ENCODE results near the gene ZNF17. TPM values are rescaled to one million over a fixed set of nuclear protein-coding genes. Genes with fewer than 3 reads are reported as not detected.

Gene ZNF17
- total RNA-seq, 2 donors from 2014 or later: 10.8 to 14.5 TPM

DNA sequence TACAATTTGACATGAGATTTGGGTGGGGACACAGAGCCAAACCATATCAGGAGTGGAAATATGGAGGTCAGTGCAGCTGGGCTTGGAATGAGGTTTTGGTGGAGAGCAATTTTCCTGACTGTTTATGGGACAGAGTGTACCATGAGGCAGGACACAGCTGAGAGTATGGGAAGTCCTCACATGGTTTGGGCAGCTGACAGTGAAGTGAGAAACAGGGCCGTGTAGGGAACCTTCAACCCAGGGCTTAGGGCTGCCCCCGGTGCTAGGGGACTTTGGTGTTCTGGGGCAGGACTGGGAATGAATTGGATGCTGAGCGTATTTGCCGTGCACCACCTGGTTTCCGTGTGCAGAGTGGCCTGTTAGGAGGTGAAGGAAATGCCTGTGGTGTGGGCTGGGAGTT is 15.3 kb upstream of the ZNF17 start:
- intact Hi-C loops (cut with DNase I): no loop called here
- Histone ChIP-seq H3K9me3 (no peaks in the 10 kb centered on the region), H3K27me3 (replicated peaks; ENCODE audit: insufficient read depth) (no peaks in the 10 kb centered on the region), H3K36me3 (peaks cover 11 to 14% of the 10 kb centered on the region in 2 donors), H3K27ac (no peak overlapping the region), H3K4me1 (replicated peaks) (no peaks in the 10 kb centered on the region), H3K4me3 (no peak overlapping the region)
- TF ChIP-seq, protein P1, sequence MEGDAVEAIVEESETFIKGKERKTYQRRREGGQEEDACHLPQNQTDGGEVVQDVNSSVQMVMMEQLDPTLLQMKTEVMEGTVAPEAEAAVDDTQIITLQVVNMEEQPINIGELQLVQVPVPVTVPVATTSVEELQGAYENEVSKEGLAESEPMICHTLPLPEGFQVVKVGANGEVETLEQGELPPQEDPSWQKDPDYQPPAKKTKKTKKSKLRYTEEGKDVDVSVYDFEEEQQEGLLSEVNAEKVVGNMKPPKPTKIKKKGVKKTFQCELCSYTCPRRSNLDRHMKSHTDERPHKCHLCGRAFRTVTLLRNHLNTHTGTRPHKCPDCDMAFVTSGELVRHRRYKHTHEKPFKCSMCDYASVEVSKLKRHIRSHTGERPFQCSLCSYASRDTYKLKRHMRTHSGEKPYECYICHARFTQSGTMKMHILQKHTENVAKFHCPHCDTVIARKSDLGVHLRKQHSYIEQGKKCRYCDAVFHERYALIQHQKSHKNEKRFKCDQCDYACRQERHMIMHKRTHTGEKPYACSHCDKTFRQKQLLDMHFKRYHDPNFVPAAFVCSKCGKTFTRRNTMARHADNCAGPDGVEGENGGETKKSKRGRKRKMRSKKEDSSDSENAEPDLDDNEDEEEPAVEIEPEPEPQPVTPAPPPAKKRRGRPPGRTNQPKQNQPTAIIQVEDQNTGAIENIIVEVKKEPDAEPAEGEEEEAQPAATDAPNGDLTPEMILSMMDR (IDR thresholded peaks at IDR 0.05): no peak
- no peak for TF ChIP-seq POLR2AphosphoS5 (IDR thresholded peaks at IDR 0.05)
- no peak for TF ChIP-seq POLR2A (IDR thresholded peaks at IDR 0.05)
- DNase-seq (ENCODE audit: low spot score): no peak
- 77% methylated on average over 5 of the region's 5 CpGs for WGBS

DNA sequence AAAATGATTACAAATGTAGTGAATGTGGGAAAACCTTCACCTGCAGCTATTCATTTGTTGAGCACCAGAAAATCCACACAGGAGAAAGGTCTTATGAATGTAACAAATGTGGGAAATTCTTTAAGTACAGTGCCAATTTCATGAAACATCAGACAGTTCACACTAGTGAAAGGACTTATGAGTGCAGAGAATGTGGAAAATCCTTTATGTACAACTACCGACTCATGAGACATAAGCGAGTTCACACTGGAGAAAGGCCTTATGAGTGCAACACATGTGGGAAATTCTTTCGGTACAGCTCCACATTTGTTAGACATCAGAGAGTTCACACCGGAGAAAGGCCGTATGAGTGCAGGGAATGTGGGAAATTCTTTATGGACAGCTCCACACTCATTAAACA is 12.1 kb upstream of the ZNF17 start:
- WGBS: 94% methylated on average over 5 of the region's 5 CpGs
- DNase-seq (ENCODE audit: low spot score): no peak
- H3K9me3 ChIP-seq: no peaks in the 10 kb centered on the region
- H3K27me3 ChIP-seq (replicated peaks; ENCODE audit: insufficient read depth): no peaks in the 10 kb centered on the region
- peaks cover 11 to 14% of the 10 kb centered on the region in 2 donors for H3K36me3 ChIP-seq
- H3K4me1 ChIP-seq (replicated peaks): no peaks in the 10 kb centered on the region
- H3K4me3 ChIP-seq: no peak overlapping the region
- TF ChIP-seq, protein P1 (IDR thresholded peaks at IDR 0.05): no peak
- TF ChIP-seq POLR2AphosphoS5 (IDR thresholded peaks at IDR 0.05): no peak
- no peak for TF ChIP-seq POLR2A (IDR thresholded peaks at IDR 0.05)
- no peak overlapping the region for H3K27ac ChIP-seq
- intact Hi-C loops (cut with DNase I): no loop called here

DNA sequence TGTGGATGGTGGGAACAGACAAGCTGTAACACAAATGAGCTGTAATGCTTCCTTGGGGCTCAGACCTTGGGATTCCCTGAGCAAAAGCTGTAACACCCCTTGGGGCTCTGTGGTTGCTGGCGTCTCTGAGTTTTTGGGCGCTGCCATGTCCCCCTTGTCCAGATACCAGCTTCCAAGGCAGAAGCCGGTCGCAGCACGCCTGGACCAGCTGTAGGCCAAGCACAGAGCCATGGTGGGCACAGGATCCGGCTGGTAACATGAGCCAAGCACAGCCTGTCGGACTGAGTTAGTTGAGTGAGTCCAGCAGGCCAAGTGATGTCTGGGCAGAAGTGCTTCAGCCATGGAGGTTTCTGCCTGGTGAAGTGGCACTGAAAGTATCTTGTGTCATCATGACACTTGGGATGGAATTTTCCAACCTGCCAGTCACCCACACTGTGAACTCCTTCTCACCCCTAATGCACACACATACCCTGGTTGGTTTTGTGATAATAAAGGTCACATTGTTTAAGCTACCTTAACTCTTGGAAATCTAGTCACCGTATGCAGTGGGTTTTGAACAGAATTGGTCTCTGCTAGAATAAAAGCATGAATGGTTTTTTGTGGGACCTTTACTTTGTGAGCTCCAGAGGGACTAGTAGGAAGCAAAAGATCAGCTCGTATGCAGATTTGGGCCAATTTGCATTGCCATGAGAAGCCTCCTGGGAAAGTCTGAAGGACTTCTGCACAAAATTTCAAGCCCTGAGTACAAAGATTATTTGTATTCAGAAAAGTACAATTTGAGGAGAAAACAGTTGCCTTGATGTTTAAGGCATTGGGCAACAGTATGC is 7.0 kb upstream of the ZNF17 start:
- no peak overlapping the region for H3K4me3 ChIP-seq
- no peaks in the 10 kb centered on the region for H3K27me3 ChIP-seq (replicated peaks; ENCODE audit: insufficient read depth)
- intact Hi-C loops (cut with DNase I): no loop called here
- DNase-seq (ENCODE audit: low spot score): no peak
- no peak overlapping the region for H3K27ac ChIP-seq
- H3K4me1 ChIP-seq (replicated peaks): no peaks in the 10 kb centered on the region
- no peaks in the 10 kb centered on the region for H3K9me3 ChIP-seq
- peaks cover 2% of the 10 kb centered on the region in 2 donors for H3K36me3 ChIP-seq
- TF ChIP-seq POLR2AphosphoS5 (IDR thresholded peaks at IDR 0.05): no peak
- no peak for TF ChIP-seq POLR2A (IDR thresholded peaks at IDR 0.05)
- TF ChIP-seq, protein P1 (IDR thresholded peaks at IDR 0.05): no peak
- WGBS: 88% methylated on average over 8 of the region's 9 CpGs

DNA sequence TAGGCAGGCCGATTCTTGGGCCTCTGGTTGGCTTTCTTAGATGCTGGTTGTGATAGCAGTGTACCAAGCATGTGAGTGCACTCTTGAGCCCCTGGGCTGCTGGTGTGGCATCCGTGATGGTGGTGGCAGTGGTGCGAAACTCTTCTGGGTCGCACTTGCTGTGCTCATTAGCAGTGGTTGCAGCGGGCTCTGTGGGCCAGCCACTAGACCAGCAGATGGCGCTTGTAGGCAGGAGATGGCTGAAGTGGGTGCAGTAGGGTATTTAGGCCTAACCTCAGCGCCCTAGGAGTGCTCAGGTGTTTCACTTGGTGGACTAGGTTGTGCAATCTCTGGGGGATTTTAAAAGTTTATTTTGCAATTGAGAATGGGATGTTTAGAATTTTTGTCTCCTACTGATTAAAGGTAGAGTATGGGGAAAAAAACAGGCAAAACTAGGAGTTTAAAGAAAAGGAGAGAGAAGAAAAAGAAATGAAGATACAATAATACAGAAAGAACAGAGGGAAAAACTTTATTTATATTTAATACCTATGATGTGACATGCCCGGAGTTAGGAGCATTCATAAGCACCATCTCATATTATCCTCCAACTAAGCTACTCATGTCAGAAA is 4.3 kb upstream of the ZNF17 start:
- TF ChIP-seq POLR2A (IDR thresholded peaks at IDR 0.05): no peak
- TF ChIP-seq, protein P1 (IDR thresholded peaks at IDR 0.05): peak in 3 of 4 experiments; percentile 42 to 54 (median 47)
- DNase-seq (ENCODE audit: low spot score): peak; percentile 31
- H3K27ac ChIP-seq: no peak overlapping the region
- no peaks in the 10 kb centered on the region for H3K9me3 ChIP-seq
- no peaks in the 10 kb centered on the region for H3K27me3 ChIP-seq (replicated peaks; ENCODE audit: insufficient read depth)
- H3K36me3 ChIP-seq: no peaks in the 10 kb centered on the region
- no peaks in the 10 kb centered on the region for H3K4me1 ChIP-seq (replicated peaks)
- WGBS: 16% methylated on average over 8 of the region's 8 CpGs
- no peak overlapping the region for H3K4me3 ChIP-seq
- intact Hi-C loops (cut with DNase I): no loop called here

Data from prostate gland (tissue), 2 donors.